GM19468 (cell line): ENCODE data around the gene LARGE1.

Experiments
- ATAC-seq: cut with Tn5 transposase; IDR thresholded peaks from one replicate; pipeline ENCODE4 v1.9.1; 2021; ENCODE audit warnings: mild to moderate bottlenecking, moderate library complexity, moderate number of reproducible peaks; ENCODE audit not compliant: unreplicated experiment; ENCODE audit errors: extremely low read depth

The LARGE1 gene

GRCh38 chr22:33542722-33543121 is 377.6 kb downstream of the LARGE1 start:
- no peak for ATAC-seq

GRCh38 chr22:33542153-33542552 is 378.1 kb downstream of the LARGE1 start:
- no peak for ATAC-seq

GRCh38 chr22:33539902-33540751 is 380.1 kb downstream of the LARGE1 start:
- no peak for ATAC-seq

GRCh38 chr22:33539202-33539901 is 380.9 kb downstream of the LARGE1 start:
- ATAC-seq, result no peak

- no peak for ATAC-seq
Observed at GRCh38 chr22:33538277-33538885, 381.9 kb downstream of the LARGE1 start.

GRCh38 chr22:33537059-33537458 is 383.2 kb downstream of the LARGE1 start:
- no peak for ATAC-seq

GRCh38 chr22:33535937-33536875 is 384.1 kb downstream of the LARGE1 start:
- no peak for ATAC-seq

- no peak for ATAC-seq
Observed at GRCh38 chr22:33529424-33530113, 390.7 kb downstream of the LARGE1 start.

GRCh38 chr22:33528183-33528582 is 392.1 kb downstream of the LARGE1 start:
- no peak for ATAC-seq

- ATAC-seq, result no peak
Observed at GRCh38 chr22:33526434-33527107, 393.7 kb downstream of the LARGE1 start.

- no peak for ATAC-seq
Observed at GRCh38 chr22:33524511-33525260, 395.6 kb downstream of the LARGE1 start.

- ATAC-seq, result no peak
Observed at GRCh38 chr22:33521879-33522665, 398.2 kb downstream of the LARGE1 start.

GRCh38 chr22:33520904-33521780 is 399.1 kb downstream of the LARGE1 start:
- no peak for ATAC-seq

GRCh38 chr22:33519974-33520903 is 400.0 kb downstream of the LARGE1 start:
- ATAC-seq, result no peak
